Breast epithelium (tissue), 3 donors: ENCODE data around the gene ZNF750.

ENCODE experiments used
- POLR2A ChIP-seq: fragments of 450-650 bp; IDR thresholded peaks from one replicate; pipeline ENCODE4 v1.6.1; 2016; ENCODE audit warnings: antibody characterized with exemption, mild to moderate bottlenecking, moderate library complexity
- TF ChIP-seq, protein P1 (sequence below), 3 donors: fragments of 450-650 bp; IDR thresholded peaks; one replicate each; pipeline ENCODE4 v1.5.1; 2016 to 2017; ENCODE audit warnings: antibody characterized with exemption in 3 of 3, mild to moderate bottlenecking in 3 of 3, moderate library complexity in 3 of 3

GRCh38 chr17:82830249-82830661 lies 9.6 kb downstream of the ZNF750 start:
- TF ChIP-seq, protein P1, sequence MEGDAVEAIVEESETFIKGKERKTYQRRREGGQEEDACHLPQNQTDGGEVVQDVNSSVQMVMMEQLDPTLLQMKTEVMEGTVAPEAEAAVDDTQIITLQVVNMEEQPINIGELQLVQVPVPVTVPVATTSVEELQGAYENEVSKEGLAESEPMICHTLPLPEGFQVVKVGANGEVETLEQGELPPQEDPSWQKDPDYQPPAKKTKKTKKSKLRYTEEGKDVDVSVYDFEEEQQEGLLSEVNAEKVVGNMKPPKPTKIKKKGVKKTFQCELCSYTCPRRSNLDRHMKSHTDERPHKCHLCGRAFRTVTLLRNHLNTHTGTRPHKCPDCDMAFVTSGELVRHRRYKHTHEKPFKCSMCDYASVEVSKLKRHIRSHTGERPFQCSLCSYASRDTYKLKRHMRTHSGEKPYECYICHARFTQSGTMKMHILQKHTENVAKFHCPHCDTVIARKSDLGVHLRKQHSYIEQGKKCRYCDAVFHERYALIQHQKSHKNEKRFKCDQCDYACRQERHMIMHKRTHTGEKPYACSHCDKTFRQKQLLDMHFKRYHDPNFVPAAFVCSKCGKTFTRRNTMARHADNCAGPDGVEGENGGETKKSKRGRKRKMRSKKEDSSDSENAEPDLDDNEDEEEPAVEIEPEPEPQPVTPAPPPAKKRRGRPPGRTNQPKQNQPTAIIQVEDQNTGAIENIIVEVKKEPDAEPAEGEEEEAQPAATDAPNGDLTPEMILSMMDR (IDR thresholded peaks at IDR 0.05), result no peak
- no peak for TF ChIP-seq POLR2A
